H1 (cell line): ENCODE results near the gene TMEM187. TPM values are rescaled to one million over a fixed set of nuclear protein-coding genes. Genes with fewer than 3 reads are reported as not detected.

Experiments
- ATF3 ChIP-seq: IDR thresholded peaks from 2 replicates; pipeline ENCODE4 v1.6.1; 2011; ENCODE audit warnings: low read depth, mild to moderate bottlenecking, low read length; ENCODE audit not compliant: insufficient read depth
- CBX8 ChIP-seq: fragments of 300-800, 300-1000 bp; sonication (generic); IDR thresholded peaks from 2 replicates; pipeline ENCODE4 v1.7.1; 2016; ENCODE audit warnings: low read depth, low read length, borderline replicate concordance
- polyA plus RNA-seq, 7 experiments: library from polyadenylated mRNA; depleted of rRNA in 3 of 7; stranded (reverse) in 5 of 7; unstranded in 2 of 7; fragments of >200 nt in 5 of 7; fragments of 200-250 nt in 2 of 7; gene quantifications; 1 replicate in 5 of 7; 2 replicates in 1 of 7; 4 replicates in 1 of 7; pipeline versions ENCODE4 v1.2.1 to v1.2.3, GENCODE V29; 2011 to 2013; ENCODE audit warnings: missing spikeins in 2 of 7, mixed read lengths in 2 of 7
- total RNA-seq: library from RNA; stranded (reverse); fragmentation: NEBNext Ultra II Directional; extraction: Animal tissue kit (Norgen Biotek cat#: 25700); gene quantifications from 2 replicates; pipeline ENCODE4 v1.2.1, GENCODE V29; 2021

Gene TMEM187
- total and polyA plus RNA-seq, 2 of the 8 experiments (the other 6 are each of a cell fraction or from before 2014, with no cell fraction given): 5.0 to 14.5 TPM

- TF ChIP-seq ATF3 (no peak), CBX8 (no peak)
These were observed 42.3 kb upstream of the TMEM187 start (continued) for GRCh38 chrX:153930011-153930910.
